Upper lobe of left lung (tissue), 6 donors: Measurements from ENCODE around the gene TENM4. TPM values are rescaled to one million over a fixed set of nuclear protein-coding genes. Genes with fewer than 3 reads are reported as not detected.
"Not testable (repeated sequence)": the region's sequence is repeated elsewhere in the genome, so short reads cannot be mapped to it uniquely, and the experiment has no call there.

Source experiments
- ATAC-seq, 2 donors: fragments of 200-7000 bp; cut with Tn5 transposase; one replicate each; pipeline ENCODE4 v1.9.1; 2022; ENCODE audit warnings: mild to moderate bottlenecking in 2 of 2, moderate library complexity in 2 of 2; ENCODE audit not compliant: low FRiP score in 2 of 2
- DNase-seq, 2 donors: peaks; one replicate each; pipeline ENCODE4 v3.0.0-alpha.2; 2019 to 2020
- H3K27ac ChIP-seq, 4 donors: fragments of 200-600 bp; sonication (generic); one replicate each; pipeline ENCODE4 v1.5.1; 2016 to 2019
- H3K27me3 ChIP-seq, 4 donors: fragments of 200-600 bp; sonication (generic); one replicate each; pipeline ENCODE4 v1.5.1; 2017 to 2019
- H3K36me3 ChIP-seq, 4 donors: fragments of 200-600 bp; sonication (generic); one replicate each; pipeline ENCODE4 v1.5.1; 2016 to 2019
- H3K4me1 ChIP-seq, 4 donors: fragments of 200-600 bp; sonication (generic); one replicate each; pipeline ENCODE4 v1.5.1; 2018 to 2019
- H3K4me3 ChIP-seq, 4 donors: fragments of 200-600 bp; sonication (generic); one replicate each; pipeline ENCODE4 v1.5.1; 2017 to 2019; ENCODE audit warnings: mild to moderate bottlenecking in 2 of 4, moderate library complexity in 1 of 4
- H3K9me3 ChIP-seq, 4 donors: fragments of 200-600 bp; sonication (generic); one replicate each; pipeline ENCODE4 v1.5.1; 2018 to 2019
- CTCF ChIP-seq, 6 experiments: fragments of 450-650 bp in 4 of 6; fragments of 200-600 bp in 2 of 6; sonication (generic) in 2 of 6; IDR thresholded peaks; one replicate each; pipeline ENCODE4 v1.5.1; 2016 to 2019; ENCODE audit warnings: antibody characterized with exemption in 6 of 6
- EP300 ChIP-seq, 4 donors: sonication (generic); formaldehyde crosslinking; IDR thresholded peaks; one replicate each; pipeline ENCODE4 v1.5.1; 2017; ENCODE audit warnings: antibody characterized with exemption in 4 of 4, control low read depth in 2 of 4
- POLR2A ChIP-seq, 4 donors: fragments of 450-650 bp; IDR thresholded peaks; one replicate each; pipeline ENCODE4 v1.5.1; 2016 to 2017; ENCODE audit warnings: antibody characterized with exemption in 4 of 4, mild to moderate bottlenecking in 2 of 4
- POLR2AphosphoS5 ChIP-seq, 2 donors: sonication (generic); formaldehyde crosslinking; IDR thresholded peaks; one replicate each; pipeline ENCODE4 v1.5.1; 2017; ENCODE audit warnings: antibody characterized with exemption in 2 of 2
- whole genome bisulfite sequencing, 2 donors: methylation state at CpG; one replicate each; pipeline ENCODE4 v1.1.5; 2017 to 2018; 5-methylcytosine and 5-hydroxymethylcytosine counted together
- total RNA-seq, 6 donors: library from RNA; depleted of rRNA in 4 of 6; stranded (reverse); fragments of >200 nt in 4 of 6; gene quantifications; one replicate each; pipeline versions ENCODE4 v1.1.0 to v1.2.1, GENCODE V29; 2016 to 2021
- donor health status: DM: no; HTN: no; CAD: no; lungs with moderate emphysema.
- donor health status: DM: no; HTN: yes; CAD: no; lungs with severe emphysema.

TENM4 gene
- total RNA-seq, 6 donors from 2014 or later, result 0.11 to 20.0 (median 3.7) TPM

- Histone ChIP-seq H3K4me3 (no peak overlapping the region), H3K27me3 (no peaks in the 10 kb centered on the region), H3K27ac (no peak overlapping the region), H3K4me1 (no peaks in the 10 kb centered on the region), H3K36me3 (no peaks in the 10 kb centered on the region), H3K9me3 (peaks cover 0 to 15% (median 14%) of the 10 kb centered on the region in 4 donors)
- TF ChIP-seq EP300 (IDR thresholded peaks at IDR 0.05), result no peak
- DNase-seq, result no peak
- WGBS, 2 donors, result 87 to 96% methylated on average over 2 of the region's 2 CpGs
- ATAC-seq, result no peak
These were observed 820.7 kb downstream of the TENM4 start for GRCh38 chr11:78620159-78620558.

- Histone ChIP-seq H3K27me3 (no peaks in the 10 kb centered on the region), H3K9me3 (peaks cover 0 to 13% (median 12%) of the 10 kb centered on the region in 4 donors), H3K4me3 (no peak overlapping the region), H3K4me1 (no peaks in the 10 kb centered on the region), H3K27ac (no peak overlapping the region), H3K36me3 (no peaks in the 10 kb centered on the region)
- ATAC-seq, result no peak
- WGBS, 2 donors, result 89 to 100% methylated on average over 1 of the region's 1 CpG
- DNase-seq, result no peak
- TF ChIP-seq EP300 (IDR thresholded peaks at IDR 0.05) (no peak), CTCF (IDR thresholded peaks at IDR 0.05) (no peak), POLR2AphosphoS5 (IDR thresholded peaks at IDR 0.05) (no peak), POLR2A (IDR thresholded peaks at IDR 0.05) (no peak)
These were observed 825.1 kb downstream of the TENM4 start for GRCh38 chr11:78615724-78616123.

- no peaks in the 10 kb centered on the region for H3K27me3 ChIP-seq
- no peak for DNase-seq
- TF ChIP-seq POLR2AphosphoS5 (IDR thresholded peaks at IDR 0.05) (no peak), EP300 (IDR thresholded peaks at IDR 0.05) (no peak), CTCF (IDR thresholded peaks at IDR 0.05) (no peak), POLR2A (IDR thresholded peaks at IDR 0.05) (no peak)
- H3K9me3 ChIP-seq, result no peaks in the 10 kb centered on the region
- ATAC-seq, result no peak
- no peak overlapping the region for H3K4me3 ChIP-seq
- WGBS, 2 donors, result 85 to 87% methylated on average over 5 of the region's 5 CpGs
- H3K36me3 ChIP-seq, result no peaks in the 10 kb centered on the region
- no peak overlapping the region for H3K27ac ChIP-seq
- H3K4me1 ChIP-seq, result no peaks in the 10 kb centered on the region
These were observed 827.4 kb downstream of the TENM4 start for GRCh38 chr11:78613378-78613813.

GRCh38 chr11:78612721-78613377 is 828.0 kb downstream of the TENM4 start:
- Histone ChIP-seq H3K4me1 (no peaks in the 10 kb centered on the region), H3K4me3 (no peak overlapping the region), H3K36me3 (no peaks in the 10 kb centered on the region), H3K27me3 (no peaks in the 10 kb centered on the region), H3K9me3 (no peaks in the 10 kb centered on the region), H3K27ac (no peak overlapping the region)
- TF ChIP-seq CTCF (IDR thresholded peaks at IDR 0.05) (no peak), POLR2AphosphoS5 (IDR thresholded peaks at IDR 0.05) (no peak), EP300 (IDR thresholded peaks at IDR 0.05) (no peak), POLR2A (IDR thresholded peaks at IDR 0.05) (no peak)
- WGBS, 2 donors, result 63 to 71% methylated on average over 4 of the region's 4 CpGs
- DNase-seq, result no peak
- ATAC-seq, result no peak

- H3K9me3 ChIP-seq, H3K4me1 ChIP-seq, H3K27me3 ChIP-seq, DNase-seq, H3K27ac ChIP-seq, H3K36me3 ChIP-seq, H3K4me3 ChIP-seq, ATAC-seq: not testable (repeated sequence)
- WGBS, 2 donors, result 87 to 95% methylated on average over 5 of the region's 5 CpGs
These were observed 831.5 kb downstream of the TENM4 start for GRCh38 chr11:78609321-78609720.

GRCh38 chr11:78607696-78608095 is 833.1 kb downstream of the TENM4 start:
- H3K36me3 ChIP-seq, result no peaks in the 10 kb centered on the region
- H3K4me3 ChIP-seq, result no peak overlapping the region
- TF ChIP-seq POLR2A (IDR thresholded peaks at IDR 0.05), result no peak
- TF ChIP-seq CTCF (IDR thresholded peaks at IDR 0.05), result no peak
- TF ChIP-seq POLR2AphosphoS5 (IDR thresholded peaks at IDR 0.05), result no peak
- TF ChIP-seq EP300 (IDR thresholded peaks at IDR 0.05), result no peak
- H3K27ac ChIP-seq, result no peak overlapping the region
- DNase-seq (no peak), ATAC-seq (no peak)
- no peaks in the 10 kb centered on the region for H3K9me3 ChIP-seq
- H3K4me1 ChIP-seq, result no peaks in the 10 kb centered on the region
- no peaks in the 10 kb centered on the region for H3K27me3 ChIP-seq
